Measurements from ENCODE around the gene TMC4.

Gene TMC4

GRCh38 chr19:54186351-54186750 lies 13.4 kb upstream of the TMC4 start:
- TF ChIP-seq TEAD4 (IDR thresholded peaks at IDR 0.05) (no peak), EGR1 (IDR thresholded peaks at IDR 0.05) (no peak), FOXM1 (IDR thresholded peaks at IDR 0.05; ENCODE audit: borderline replicate concordance, low read depth) (no peak), ZBTB7A (IDR thresholded peaks at IDR 0.05; ENCODE audit: low read depth) (no peak), TCF12 (IDR thresholded peaks at IDR 0.05; ENCODE audit: low read depth) (no peak), EP300 (IDR thresholded peaks at IDR 0.05; ENCODE audit: borderline replicate concordance) (no peak), REST (IDR thresholded peaks at IDR 0.05; ENCODE audit: low read depth) (no peak), MAX (IDR thresholded peaks at IDR 0.05) (no peak), TAF1 (IDR thresholded peaks at IDR 0.05; ENCODE audit: low read depth) (no peak), CEBPB (IDR thresholded peaks at IDR 0.05) (no peak), YY1 (IDR thresholded peaks at IDR 0.05; ENCODE audit: low read depth) (no peak), NFIC (IDR thresholded peaks at IDR 0.05) (no peak)
- TF ChIP-seq, protein P1, sequence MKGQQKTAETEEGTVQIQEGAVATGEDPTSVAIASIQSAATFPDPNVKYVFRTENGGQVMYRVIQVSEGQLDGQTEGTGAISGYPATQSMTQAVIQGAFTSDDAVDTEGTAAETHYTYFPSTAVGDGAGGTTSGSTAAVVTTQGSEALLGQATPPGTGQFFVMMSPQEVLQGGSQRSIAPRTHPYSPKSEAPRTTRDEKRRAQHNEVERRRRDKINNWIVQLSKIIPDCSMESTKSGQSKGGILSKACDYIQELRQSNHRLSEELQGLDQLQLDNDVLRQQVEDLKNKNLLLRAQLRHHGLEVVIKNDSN (IDR thresholded peaks at IDR 0.05): no peak

GRCh38 chr19:54183431-54183830 lies 10.5 kb upstream of the TMC4 start:
- no peak for TF ChIP-seq RAD21 (IDR thresholded peaks at IDR 0.05; ENCODE audit: low read depth)
- no peak for TF ChIP-seq CEBPB (IDR thresholded peaks at IDR 0.05)
- TF ChIP-seq FOXM1 (IDR thresholded peaks at IDR 0.05; ENCODE audit: borderline replicate concordance, low read depth): no peak
- no peak for TF ChIP-seq EP300 (IDR thresholded peaks at IDR 0.05; ENCODE audit: borderline replicate concordance)
- no peak for TF ChIP-seq MAX (IDR thresholded peaks at IDR 0.05)
- TF ChIP-seq, protein P1 (IDR thresholded peaks at IDR 0.05): no peak
- TF ChIP-seq NFIC (IDR thresholded peaks at IDR 0.05): no peak
- no peak for TF ChIP-seq ZBTB7A (IDR thresholded peaks at IDR 0.05; ENCODE audit: low read depth)

DNA sequence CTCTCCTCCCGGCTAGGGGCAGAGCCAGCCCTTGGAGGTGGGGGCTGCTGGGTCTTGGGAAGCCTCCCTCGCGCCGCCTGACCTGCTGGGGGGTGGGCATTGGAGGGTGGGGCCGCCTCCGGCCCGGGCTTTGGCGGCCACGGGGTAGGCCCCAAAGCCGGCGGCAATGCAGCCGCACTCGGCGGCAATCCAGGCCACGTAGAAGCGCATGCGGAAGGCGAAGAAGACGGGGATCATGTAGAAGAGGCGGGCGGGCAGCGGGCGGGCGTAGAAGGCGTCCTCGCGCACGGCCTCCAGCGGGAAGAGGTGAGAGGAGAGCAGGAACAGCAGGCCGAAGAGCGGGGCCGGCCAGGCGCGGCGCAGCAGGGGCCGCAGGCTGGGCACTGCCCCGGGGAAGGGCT lies 7.7 kb upstream of the TMC4 start:
- TF ChIP-seq RAD21 (IDR thresholded peaks at IDR 0.05; ENCODE audit: low read depth) (no peak), EGR1 (IDR thresholded peaks at IDR 0.05) (no peak), EP300 (IDR thresholded peaks at IDR 0.05; ENCODE audit: borderline replicate concordance) (no peak), TEAD4 (IDR thresholded peaks at IDR 0.05) (no peak), TAF1 (IDR thresholded peaks at IDR 0.05; ENCODE audit: low read depth) (no peak), YY1 (IDR thresholded peaks at IDR 0.05; ENCODE audit: low read depth) (no peak), REST (IDR thresholded peaks at IDR 0.05; ENCODE audit: low read depth) (no peak), MAX (IDR thresholded peaks at IDR 0.05) (no peak), TCF12 (IDR thresholded peaks at IDR 0.05; ENCODE audit: low read depth) (no peak), NFIC (IDR thresholded peaks at IDR 0.05) (no peak), CREB1 (IDR thresholded peaks at IDR 0.05; ENCODE audit: low read depth) (no peak), ZBTB7A (IDR thresholded peaks at IDR 0.05; ENCODE audit: low read depth) (no peak), CEBPB (IDR thresholded peaks at IDR 0.05) (no peak), FOXM1 (IDR thresholded peaks at IDR 0.05; ENCODE audit: borderline replicate concordance, low read depth) (no peak)
- TF ChIP-seq, protein P1 (IDR thresholded peaks at IDR 0.05): no peak

DNA sequence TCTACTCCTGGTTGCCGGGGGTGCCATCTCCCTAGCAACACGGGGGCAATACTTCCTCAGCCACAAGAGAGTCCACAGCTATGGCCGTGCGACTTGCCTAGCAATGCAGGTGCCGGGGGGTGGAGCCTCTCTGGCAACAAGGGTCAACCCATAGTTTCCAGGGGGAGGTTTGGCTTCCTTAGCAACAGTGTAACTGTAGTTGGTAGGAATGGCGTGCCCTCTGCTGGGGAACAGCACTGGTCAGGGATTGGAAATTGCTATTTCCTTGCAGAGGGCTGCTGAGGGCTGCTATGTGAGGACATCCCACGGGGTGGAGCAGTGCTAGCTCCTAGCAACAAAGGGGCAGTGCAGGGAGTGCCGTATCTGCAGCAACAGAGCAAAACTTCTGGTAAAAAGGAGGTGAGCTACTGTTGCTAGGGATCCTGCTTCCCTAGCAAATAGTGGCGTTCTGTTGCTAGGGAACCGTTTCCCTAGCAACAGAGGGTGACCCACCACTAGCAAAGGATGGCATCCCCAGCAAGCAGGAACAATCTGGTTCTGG lies 7.0 kb upstream of the TMC4 start:
- no peak for TF ChIP-seq CEBPB (IDR thresholded peaks at IDR 0.05)
- no peak for TF ChIP-seq TCF12 (IDR thresholded peaks at IDR 0.05; ENCODE audit: low read depth)
- TF ChIP-seq ZBTB7A (IDR thresholded peaks at IDR 0.05; ENCODE audit: low read depth): no peak

GRCh38 chr19:54179262-54179852 lies 6.4 kb upstream of the TMC4 start:
- TF ChIP-seq CREB1 (IDR thresholded peaks at IDR 0.05; ENCODE audit: low read depth) (no peak), TCF12 (IDR thresholded peaks at IDR 0.05; ENCODE audit: low read depth) (no peak), ZBTB7A (IDR thresholded peaks at IDR 0.05; ENCODE audit: low read depth) (no peak), TAF1 (IDR thresholded peaks at IDR 0.05; ENCODE audit: low read depth) (no peak), MAX (IDR thresholded peaks at IDR 0.05) (no peak), CEBPB (IDR thresholded peaks at IDR 0.05) (no peak), EGR1 (IDR thresholded peaks at IDR 0.05) (no peak), EP300 (IDR thresholded peaks at IDR 0.05; ENCODE audit: borderline replicate concordance) (no peak), REST (IDR thresholded peaks at IDR 0.05; ENCODE audit: low read depth) (no peak), NFIC (IDR thresholded peaks at IDR 0.05) (no peak), FOXM1 (IDR thresholded peaks at IDR 0.05; ENCODE audit: borderline replicate concordance, low read depth) (no peak), RAD21 (IDR thresholded peaks at IDR 0.05; ENCODE audit: low read depth) (no peak), TEAD4 (IDR thresholded peaks at IDR 0.05) (no peak), YY1 (IDR thresholded peaks at IDR 0.05; ENCODE audit: low read depth) (no peak)
- TF ChIP-seq, protein P1 (IDR thresholded peaks at IDR 0.05): no peak

All from Ishikawa (cell line).